ENCODE results near the gene ANTXR2.

The ANTXR2 gene

GRCh38 chr4:79906303-79906702 lies 166.7 kb downstream of the ANTXR2 start:
- Histone ChIP-seq H3K36me3 (replicated peaks; ENCODE audit: insufficient read depth, low read length) (no peaks in the 10 kb centered on the region), H3K4me3 (ENCODE audit: low read length) (no peak overlapping the region), H3K9me3 (replicated peaks; ENCODE audit: insufficient read depth, low read length) (no peaks in the 10 kb centered on the region), H3K79me2 (ENCODE audit: low read length) (no peaks in the 10 kb centered on the region), H3K9ac (ENCODE audit: low read length) (no peak overlapping the region), H2AFZ (ENCODE audit: low read length) (no peak overlapping the region), H4K20me1 (ENCODE audit: insufficient read depth, low read length) (no peaks in the 10 kb centered on the region), H3K27ac (ENCODE audit: low read length) (no peak overlapping the region), H3K4me1 (ENCODE audit: low read length) (no peaks in the 10 kb centered on the region), H3K9me2 (replicated peaks; ENCODE audit: insufficient read depth, low read length) (no peaks in the 10 kb centered on the region), H3K4me2 (ENCODE audit: low read depth, low read length) (no peak overlapping the region), H3F3A (ENCODE audit: insufficient read depth, low read length) (no peaks in the 10 kb centered on the region), H3K27me3 (replicated peaks; ENCODE audit: insufficient read depth, low read length) (no peaks in the 10 kb centered on the region)
- no peak for TF ChIP-seq EZH2 (optimal IDR thresholded peaks at IDR 0.05; ENCODE audit: low read depth, low read length)
- no peak for TF ChIP-seq CTCF (IDR thresholded peaks at IDR 0.05; ENCODE audit: low read length)
- no peak for TF ChIP-seq EZH2phosphoT487 (IDR thresholded peaks at IDR 0.05; ENCODE audit: low read length)
- no peak for DNase-seq

- H3K9me2 ChIP-seq (replicated peaks; ENCODE audit: insufficient read depth, low read length), result no peaks in the 10 kb centered on the region
- no peak for DNase-seq
- no peaks in the 10 kb centered on the region for H3K27me3 ChIP-seq (replicated peaks; ENCODE audit: insufficient read depth, low read length)
- H3K4me3 ChIP-seq (ENCODE audit: low read length), result no peak overlapping the region
- no peaks in the 10 kb centered on the region for H4K20me1 ChIP-seq (ENCODE audit: insufficient read depth, low read length)
- H2AFZ ChIP-seq (ENCODE audit: low read length), result no peak overlapping the region
- H3K4me2 ChIP-seq (ENCODE audit: low read depth, low read length), result no peak overlapping the region
- TF ChIP-seq CTCF (IDR thresholded peaks at IDR 0.05; ENCODE audit: low read length) (no peak), EZH2 (optimal IDR thresholded peaks at IDR 0.05; ENCODE audit: low read depth, low read length) (no peak), EZH2phosphoT487 (IDR thresholded peaks at IDR 0.05; ENCODE audit: low read length) (no peak)
- H3F3A ChIP-seq (ENCODE audit: insufficient read depth, low read length), result no peaks in the 10 kb centered on the region
- H3K36me3 ChIP-seq (replicated peaks; ENCODE audit: insufficient read depth, low read length), result no peaks in the 10 kb centered on the region
- H3K27ac ChIP-seq (ENCODE audit: low read length), result no peak overlapping the region
- H3K79me2 ChIP-seq (ENCODE audit: low read length), result no peaks in the 10 kb centered on the region
- H3K9me3 ChIP-seq (replicated peaks; ENCODE audit: insufficient read depth, low read length), result no peaks in the 10 kb centered on the region
- no peaks in the 10 kb centered on the region for H3K4me1 ChIP-seq (ENCODE audit: low read length)
- H3K9ac ChIP-seq (ENCODE audit: low read length), result no peak overlapping the region
Observed at GRCh38 chr4:79905212-79905611, 167.8 kb downstream of the ANTXR2 start.

- no peaks in the 10 kb centered on the region for H3F3A ChIP-seq (ENCODE audit: insufficient read depth, low read length)
- no peak overlapping the region for H3K4me3 ChIP-seq (ENCODE audit: low read length)
- TF ChIP-seq CTCF (IDR thresholded peaks at IDR 0.05; ENCODE audit: low read length) (no peak), EZH2 (optimal IDR thresholded peaks at IDR 0.05; ENCODE audit: low read depth, low read length) (no peak), EZH2phosphoT487 (IDR thresholded peaks at IDR 0.05; ENCODE audit: low read length) (no peak)
- H2AFZ ChIP-seq (ENCODE audit: low read length), result no peak overlapping the region
- no peaks in the 10 kb centered on the region for H3K79me2 ChIP-seq (ENCODE audit: low read length)
- H3K27ac ChIP-seq (ENCODE audit: low read length), result no peak overlapping the region
- no peak for DNase-seq
- H3K4me2 ChIP-seq (ENCODE audit: low read depth, low read length), result no peak overlapping the region
- H3K36me3 ChIP-seq (replicated peaks; ENCODE audit: insufficient read depth, low read length), result no peaks in the 10 kb centered on the region
- no peaks in the 10 kb centered on the region for H3K9me3 ChIP-seq (replicated peaks; ENCODE audit: insufficient read depth, low read length)
- H3K9ac ChIP-seq (ENCODE audit: low read length), result no peak overlapping the region
- no peaks in the 10 kb centered on the region for H3K4me1 ChIP-seq (ENCODE audit: low read length)
- H3K9me2 ChIP-seq (replicated peaks; ENCODE audit: insufficient read depth, low read length), result no peaks in the 10 kb centered on the region
- no peaks in the 10 kb centered on the region for H3K27me3 ChIP-seq (replicated peaks; ENCODE audit: insufficient read depth, low read length)
- H4K20me1 ChIP-seq (ENCODE audit: insufficient read depth, low read length), result no peaks in the 10 kb centered on the region
Observed at GRCh38 chr4:79904331-79904730, 168.7 kb downstream of the ANTXR2 start.

Measured in MM.1S (cell line).